GM21825 (cell line): ENCODE data around the gene GTPBP10.

Experiments used
- ATAC-seq: cut with Tn5 transposase; IDR thresholded peaks from one replicate; pipeline ENCODE4 v1.9.1; 2021; ENCODE audit warnings: mild to moderate bottlenecking, moderate library complexity; ENCODE audit not compliant: unreplicated experiment

Gene GTPBP10

DNA sequence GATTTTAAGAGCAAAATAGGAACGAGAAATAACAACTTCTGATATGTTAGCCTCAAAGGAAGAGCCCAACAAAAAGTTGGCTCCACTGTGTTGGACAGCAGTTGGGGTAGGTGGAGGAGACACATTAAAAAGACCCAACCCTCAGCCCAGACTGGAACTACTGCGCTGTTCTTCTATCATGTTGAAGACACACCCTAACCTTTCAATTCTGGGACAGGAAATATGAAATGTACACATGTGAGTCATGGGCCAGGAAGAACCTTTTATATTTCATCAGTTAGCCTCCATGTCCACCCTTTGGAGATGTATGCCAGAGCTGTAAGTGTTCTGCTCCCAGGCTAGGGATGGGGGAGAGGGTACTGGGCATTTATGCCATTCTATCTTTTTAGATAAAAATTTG is 78.9 kb downstream of the GTPBP10 start:
- no peak for ATAC-seq

DNA sequence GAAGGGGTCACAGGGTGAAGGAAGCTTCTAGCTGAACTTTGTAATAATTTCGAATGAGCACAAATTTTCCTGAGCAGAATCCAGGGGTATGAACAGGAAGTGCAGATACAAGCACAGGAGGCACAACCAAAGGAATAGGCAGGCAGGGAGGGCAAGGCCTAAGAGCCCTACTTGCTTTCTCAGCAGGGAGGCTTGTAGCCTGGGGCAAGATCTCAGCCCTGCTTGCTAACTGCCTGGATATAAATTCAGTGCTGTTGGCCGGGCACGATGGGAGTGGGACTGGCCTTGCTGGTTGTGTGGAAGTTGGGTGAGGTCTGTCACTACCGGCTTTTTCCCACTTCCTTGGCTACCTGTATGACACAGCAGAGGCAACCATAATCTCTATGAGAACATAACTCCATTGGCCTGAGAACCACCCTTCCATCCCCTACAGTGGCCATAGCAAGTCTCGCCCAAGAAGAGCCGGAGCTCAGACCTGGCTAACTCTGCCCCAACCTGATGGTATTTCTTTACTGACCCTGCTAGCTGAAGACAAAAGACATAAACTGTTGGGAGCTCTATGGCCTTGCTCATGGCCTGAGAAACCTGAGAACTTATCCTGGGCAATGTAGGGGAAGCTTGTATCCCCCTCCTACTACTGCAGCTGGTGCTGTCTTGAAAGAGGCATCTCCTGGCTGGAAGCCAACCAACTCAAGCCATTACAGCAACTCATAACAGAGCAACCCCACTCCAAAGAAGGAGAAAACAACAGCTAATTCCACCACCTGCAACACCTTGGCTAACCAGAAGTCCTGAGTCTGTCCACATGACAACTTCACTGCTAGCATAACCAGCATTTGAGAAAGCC is 84.3 kb downstream of the GTPBP10 start:
- no peak for ATAC-seq

- ATAC-seq, result no peak
Measured at GRCh38 chr7:90432752-90433151, 86.2 kb downstream of the GTPBP10 start.

DNA sequence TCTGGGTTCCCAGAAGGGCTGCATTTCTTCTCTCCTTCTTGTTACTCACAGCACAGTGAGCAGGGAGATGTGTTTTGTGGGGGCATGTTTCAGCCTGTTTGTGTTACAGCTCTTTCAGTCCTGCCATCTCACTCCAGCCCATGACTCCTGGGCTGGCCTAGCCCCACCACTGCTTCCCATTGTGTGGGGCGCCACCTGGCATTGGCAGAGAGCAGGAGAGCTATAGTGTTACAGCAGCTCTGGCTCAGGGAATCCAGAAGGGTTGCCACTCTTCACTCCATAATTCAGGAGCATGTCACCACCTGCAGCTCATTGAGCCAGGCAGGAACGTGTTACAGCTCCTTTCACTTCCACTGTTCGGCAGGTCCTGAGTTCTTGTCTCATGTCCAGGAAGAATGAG is 86.7 kb downstream of the GTPBP10 start:
- no peak for ATAC-seq
